Middle frontal gyrus (tissue), 1 donor: ENCODE measurements around the gene POU2F1.

Experiments
- DNase-seq: peaks from one replicate; pipeline ENCODE4 v3.0.0-alpha.2; 2015; ENCODE audit warnings: low spot score; ENCODE audit errors: extremely low spot score

POU2F1 gene

GRCh38 chr1:167220537-167221125, at the start of gene POU2F1:
Gene POU2F1, plus strand, starts transcription at chr1:167220886. Its CDS starts 12 bp downstream, at chr1:167220898.
- peak; percentile 99 for DNase-seq

GRCh38 chr1:167171286-167171929, 49.3 kb upstream of the POU2F1 start:
- no peak for DNase-seq

GRCh38 chr1:167173516-167174184, 47.0 kb upstream of the POU2F1 start:
- no peak for DNase-seq

GRCh38 chr1:167175901-167176300, 44.8 kb upstream of the POU2F1 start:
- no peak for DNase-seq

GRCh38 chr1:167178831-167179230, 41.9 kb upstream of the POU2F1 start:
- no peak for DNase-seq

GRCh38 chr1:167182571-167183320, 37.9 kb upstream of the POU2F1 start:
- no peak for DNase-seq

GRCh38 chr1:167184081-167184480, 36.6 kb upstream of the POU2F1 start:
- DNase-seq, result no peak

- DNase-seq, result no peak
Observed at GRCh38 chr1:167185062-167185461, 35.6 kb upstream of the POU2F1 start.

- DNase-seq, result no peak
Observed at GRCh38 chr1:167185974-167186657, 34.6 kb upstream of the POU2F1 start.

- no peak for DNase-seq
Observed at GRCh38 chr1:167186771-167187170, 33.9 kb upstream of the POU2F1 start.

GRCh38 chr1:167190747-167191237, 29.9 kb upstream of the POU2F1 start:
- no peak for DNase-seq

GRCh38 chr1:167191958-167192357, 28.7 kb upstream of the POU2F1 start:
- DNase-seq, result no peak

GRCh38 chr1:167194182-167194581, 26.5 kb upstream of the POU2F1 start:
- DNase-seq, result no peak

- no peak for DNase-seq
Observed at GRCh38 chr1:167196166-167196565, 24.5 kb upstream of the POU2F1 start.

- DNase-seq, result no peak
Observed at GRCh38 chr1:167197236-167197635, 23.4 kb upstream of the POU2F1 start.

- no peak for DNase-seq
Observed at GRCh38 chr1:167197692-167198091, 23.0 kb upstream of the POU2F1 start.

- DNase-seq, result no peak
Observed at GRCh38 chr1:167198518-167199133, 22.1 kb upstream of the POU2F1 start.

- DNase-seq, result no peak
Observed at GRCh38 chr1:167199656-167200055, 21.0 kb upstream of the POU2F1 start.

- DNase-seq, result no peak
Observed at GRCh38 chr1:167200272-167200671, 20.4 kb upstream of the POU2F1 start.

GRCh38 chr1:167200749-167201148, 19.9 kb upstream of the POU2F1 start:
- DNase-seq, result no peak

- DNase-seq, result no peak
Observed at GRCh38 chr1:167202049-167202448, 18.6 kb upstream of the POU2F1 start.
